ENCODE results near the gene TBPL2.

GRCh38 chr14:55457496-55457895 lies 17.1 kb upstream of the TBPL2 start:
- TF ChIP-seq CTCF (IDR thresholded peaks at IDR 0.05; ENCODE audit: low read depth, low read length): no peak
- no peak for TF ChIP-seq POLR2A (IDR thresholded peaks at IDR 0.05; ENCODE audit: extremely low read depth, insufficient read length)
- no peak for TF ChIP-seq MAX (IDR thresholded peaks at IDR 0.05; ENCODE audit: low read depth, low read length)
